T-helper 17 cell (primary cell): Measurements from ENCODE around the gene MICOS13. TPM values are rescaled to one million over a fixed set of nuclear protein-coding genes. Genes with fewer than 3 reads are reported as not detected.

Experiments used
- ATAC-seq: fragments of 150-1000 bp; cut with Tn5 transposase; 2 replicates; pipeline ENCODE4 v1.10.0; 2021; ENCODE audit warnings: mild to moderate bottlenecking, moderate library complexity
- DNase-seq, 3 donors: peaks; one replicate each; pipeline versions ENCODE4 v3.0.0 to v3.0.0-alpha.2; 2020 to 2021
- H3K9me3 ChIP-seq: one replicate; pipeline ENCODE4 v1.7.0; 2013; ENCODE audit warnings: low read length, mild to moderate bottlenecking; ENCODE audit not compliant: control insufficient read depth, poor library complexity, severe bottlenecking
- H3K27ac Mint-ChIP-seq: one replicate; pipeline ENCODE4 v1.8.0; 2022; ENCODE audit warnings: mild to moderate bottlenecking, moderate library complexity, mixed read lengths
- H3K27me3 Mint-ChIP-seq: one replicate; pipeline ENCODE4 v1.8.0; 2022; ENCODE audit warnings: mixed read lengths
- H3K36me3 Mint-ChIP-seq: one replicate; pipeline ENCODE4 v1.8.0; 2022; ENCODE audit warnings: low read depth, mixed read lengths
- H3K4me1 Mint-ChIP-seq: one replicate; pipeline ENCODE4 v1.8.0; 2022; ENCODE audit warnings: mild to moderate bottlenecking, mixed read lengths
- H3K4me3 Mint-ChIP-seq: one replicate; pipeline ENCODE4 v1.8.0; 2022; ENCODE audit warnings: mild to moderate bottlenecking, moderate library complexity, mixed read lengths
- total RNA-seq, 4 donors: library from RNA in 2 of 4; stranded (reverse) in 2 of 4; gene quantifications; one replicate each; pipeline ENCODE4 v1.2.3 and lab custom pipeline; 2022 to 2026

Gene MICOS13
- total RNA-seq, 2 donors from 2014 or later = 26.9 to 27.9 TPM

- Mint-ChIP-seq H3K36me3 (peaks cover 3% of the 10 kb centered on the region), H3K27ac (peak overlapping the region; percentile 61), H3K4me1 (peaks cover 37% of the 10 kb centered on the region), H3K27me3 (no peaks in the 10 kb centered on the region), H3K4me3 (peak overlapping the region; percentile 19)
- DNase-seq = no peak
- H3K9me3 ChIP-seq = no peaks in the 10 kb centered on the region
- no peak for ATAC-seq
Measured at GRCh38 chr19:5631567-5632240, 48.6 kb downstream of the MICOS13 start.

GRCh38 chr19:5628919-5629481 is 51.3 kb downstream of the MICOS13 start:
- peaks cover 2% of the 10 kb centered on the region for H3K36me3 Mint-ChIP-seq
- peak overlapping the region; percentile 89 for H3K27ac Mint-ChIP-seq
- H3K4me1 Mint-ChIP-seq = peaks cover 54% of the 10 kb centered on the region
- no peaks in the 10 kb centered on the region for H3K27me3 Mint-ChIP-seq
- H3K4me3 Mint-ChIP-seq = peak overlapping the region; percentile 25
- ATAC-seq (peak; percentile 33), DNase-seq (no peak)
- H3K9me3 ChIP-seq = no peaks in the 10 kb centered on the region

DNA sequence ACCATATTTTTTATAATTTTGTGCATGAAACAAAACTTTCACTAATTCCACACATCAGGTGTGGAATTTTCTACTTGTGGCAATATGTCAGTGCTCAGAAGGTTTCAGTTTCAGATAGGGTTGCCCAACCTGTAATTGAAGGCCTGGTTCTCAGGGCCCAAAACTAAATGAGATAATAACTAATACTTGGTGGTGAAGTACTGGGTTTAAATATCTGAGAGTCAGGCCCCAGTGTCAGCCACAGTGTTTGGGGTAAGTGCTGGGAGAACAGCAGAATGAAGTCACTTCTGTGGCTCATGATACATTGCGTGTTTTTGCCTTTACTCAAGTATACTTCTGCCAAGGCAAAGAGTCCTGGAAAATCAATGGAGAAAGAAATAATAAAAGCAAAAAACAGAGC is 51.9 kb downstream of the MICOS13 start:
- H3K9me3 ChIP-seq = no peaks in the 10 kb centered on the region
- ATAC-seq = no peak
- Mint-ChIP-seq H3K4me3 (peak overlapping the region; percentile 15), H3K27ac (peak overlapping the region; percentile 89), H3K27me3 (no peaks in the 10 kb centered on the region), H3K36me3 (peaks cover 2% of the 10 kb centered on the region), H3K4me1 (peaks cover 54% of the 10 kb centered on the region)
- DNase-seq = no peak

Other genes with a start within 250 kb of the MICOS13 start
- not detected for gene ZNRF4, start 225.1 kb downstream of the MICOS13 start, total RNA-seq
- gene TINCR, start 112.6 kb downstream of the MICOS13 start, total RNA-seq = 1 to 10 TPM; 2.0 to 2.8 TPM
- 100 to 1,000 TPM; 241 to 255 TPM for gene SAFB2, start 57.7 kb downstream of the MICOS13 start, total RNA-seq
- 100 to 1,000 TPM; 173 to 183 TPM for gene SAFB, start 57.4 kb downstream of the MICOS13 start, total RNA-seq
- 1 to 10 TPM; 1.4 to 3.1 TPM for gene HSD11B1L, start 511 bp upstream of the MICOS13 start, total RNA-seq
- gene RPL36, start 9.8 kb upstream of the MICOS13 start, total RNA-seq = 1,000 to 10,000 TPM in 1 of 2 donors, 100 to 1,000 TPM in 1; 811 to 1,376 TPM
- 10 to 100 TPM; 61.0 to 65.2 TPM for gene LONP1, start 39.6 kb upstream of the MICOS13 start, total RNA-seq
- gene CATSPERD, start 40.1 kb upstream of the MICOS13 start, total RNA-seq = not detected
- gene PRR22, start 104.2 kb upstream of the MICOS13 start, total RNA-seq = 1 to 10 TPM; 3.8 to 3.9 TPM
- 100 to 1,000 TPM; 128 to 131 TPM for gene DUS3L, start 110.6 kb upstream of the MICOS13 start, total RNA-seq
- gene NRTN, start 124.6 kb upstream of the MICOS13 start, total RNA-seq = under 1 TPM; 0.35 to 0.39 TPM
- not detected for gene FUT6, start 159.2 kb upstream of the MICOS13 start, total RNA-seq
- under 1 TPM in 1 of 2 donors, not detected in 1; 0.50 TPM for gene FUT3, start 170.9 kb upstream of the MICOS13 start, total RNA-seq
- 1 to 10 TPM; 2.2 to 3.7 TPM for gene FUT5, start 190.0 kb upstream of the MICOS13 start, total RNA-seq
- gene NDUFA11, start 223.3 kb upstream of the MICOS13 start, total RNA-seq = 100 to 1,000 TPM; 102 to 108 TPM
- 10 to 100 TPM; 24.6 TPM for gene VMAC, start 224.4 kb upstream of the MICOS13 start, total RNA-seq
- 10 to 100 TPM; 41.0 to 47.1 TPM for gene CAPS, start 233.7 kb upstream of the MICOS13 start, total RNA-seq